HG03159 (cell line): Measurements from ENCODE around the gene KISS1.

Experiments used
- ATAC-seq: cut with Tn5 transposase; IDR thresholded peaks from one replicate; pipeline ENCODE4 v1.9.1; 2021; ENCODE audit warnings: mild to moderate bottlenecking, moderate library complexity; ENCODE audit not compliant: unreplicated experiment

Gene KISS1

DNA sequence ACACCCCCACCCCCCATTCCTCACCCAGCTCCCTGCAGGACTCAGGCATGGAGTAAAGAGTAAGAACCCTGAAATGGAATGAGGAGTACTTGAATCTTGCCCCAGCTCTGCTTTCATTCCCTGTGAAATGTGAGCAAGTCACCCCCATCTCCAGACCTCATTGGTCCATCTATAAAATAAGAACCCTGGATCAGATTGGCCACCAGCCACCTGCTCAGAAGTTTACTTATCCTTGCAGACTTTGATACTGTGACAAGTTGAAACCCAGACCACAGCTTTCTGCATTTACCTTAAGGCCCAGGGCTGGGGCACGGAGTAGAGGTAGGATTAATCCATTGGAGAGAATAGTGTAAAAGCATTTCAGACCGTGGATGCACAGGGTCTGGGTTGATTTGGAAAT lies 2.2 kb downstream of the KISS1 start:
- no peak for ATAC-seq

DNA sequence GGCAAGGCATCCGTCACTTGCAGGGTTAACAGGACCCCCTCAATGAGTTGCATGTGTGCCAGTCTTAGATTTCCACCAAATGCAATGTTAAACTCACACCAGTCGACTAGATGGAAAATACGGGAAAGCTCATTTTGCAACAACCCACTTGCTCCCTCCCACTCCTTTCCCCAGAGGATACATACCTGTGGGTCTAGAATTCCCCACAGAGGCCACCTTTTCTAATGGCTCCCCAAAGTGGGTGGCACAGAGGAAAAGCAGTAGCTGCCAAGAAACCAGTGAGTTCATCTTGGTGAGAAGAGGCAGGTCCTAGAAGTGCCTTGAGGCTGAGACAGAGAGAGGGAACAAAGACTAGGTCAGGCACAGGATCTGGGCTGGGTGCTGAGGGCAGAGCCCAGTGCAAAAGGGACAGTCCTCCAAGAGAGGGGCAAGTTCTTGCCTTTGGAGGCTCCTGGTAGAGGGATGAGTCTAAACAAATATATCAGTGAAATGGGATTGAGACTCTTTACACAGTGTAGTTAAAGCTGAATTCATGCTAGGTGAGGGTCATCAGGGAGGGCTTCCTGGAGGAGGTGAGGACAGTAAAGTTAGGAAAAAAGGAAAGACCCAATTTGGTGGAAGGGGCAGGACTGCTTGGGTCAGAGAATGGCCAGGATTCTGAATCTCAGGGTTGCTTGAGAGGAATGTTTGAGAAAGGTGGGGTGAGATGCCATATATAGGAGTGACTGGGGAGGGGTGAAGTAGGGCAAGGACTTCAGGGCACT lies 3.5 kb downstream of the KISS1 start:
- no peak for ATAC-seq

DNA sequence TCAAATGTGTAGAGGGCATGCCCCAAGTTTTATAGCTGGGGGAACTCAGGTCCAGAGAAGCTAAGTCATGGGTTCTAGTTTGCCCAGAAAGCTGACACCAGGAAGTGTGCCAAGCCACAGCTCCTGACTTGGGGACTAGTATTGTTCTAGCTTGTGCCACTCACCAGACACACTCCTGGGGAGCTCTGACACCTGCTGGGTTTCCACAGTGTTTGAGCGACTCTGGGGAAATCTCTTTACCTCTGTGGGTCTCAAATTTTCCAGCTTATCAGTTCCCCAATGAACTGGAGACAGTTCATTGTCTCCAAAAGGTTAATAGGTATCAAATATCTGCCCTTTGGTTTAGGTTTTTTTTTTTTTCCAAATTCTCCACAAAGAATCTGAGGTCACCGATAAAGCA lies 4.2 kb downstream of the KISS1 start:
- ATAC-seq: no peak

DNA sequence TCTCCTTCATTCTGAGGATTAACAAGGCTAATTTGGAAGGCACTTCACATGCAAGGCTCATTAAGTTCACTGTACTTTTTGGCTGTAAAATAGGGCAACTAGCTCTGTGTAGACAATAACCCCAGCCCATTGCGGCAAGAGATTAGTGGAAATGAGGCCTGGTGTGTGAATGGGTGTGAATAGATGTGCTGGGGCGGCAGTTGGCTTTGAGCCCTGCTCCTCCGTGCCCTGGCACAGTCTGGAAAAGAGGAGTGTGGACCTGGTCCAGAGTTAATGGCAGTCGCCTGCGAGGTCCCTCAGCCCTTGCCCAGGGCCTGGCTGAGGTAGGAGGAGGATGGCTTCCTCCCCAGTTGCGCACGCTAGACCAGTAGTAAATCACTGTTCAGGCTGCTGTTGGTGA lies 4.8 kb downstream of the KISS1 start:
- no peak for ATAC-seq

DNA sequence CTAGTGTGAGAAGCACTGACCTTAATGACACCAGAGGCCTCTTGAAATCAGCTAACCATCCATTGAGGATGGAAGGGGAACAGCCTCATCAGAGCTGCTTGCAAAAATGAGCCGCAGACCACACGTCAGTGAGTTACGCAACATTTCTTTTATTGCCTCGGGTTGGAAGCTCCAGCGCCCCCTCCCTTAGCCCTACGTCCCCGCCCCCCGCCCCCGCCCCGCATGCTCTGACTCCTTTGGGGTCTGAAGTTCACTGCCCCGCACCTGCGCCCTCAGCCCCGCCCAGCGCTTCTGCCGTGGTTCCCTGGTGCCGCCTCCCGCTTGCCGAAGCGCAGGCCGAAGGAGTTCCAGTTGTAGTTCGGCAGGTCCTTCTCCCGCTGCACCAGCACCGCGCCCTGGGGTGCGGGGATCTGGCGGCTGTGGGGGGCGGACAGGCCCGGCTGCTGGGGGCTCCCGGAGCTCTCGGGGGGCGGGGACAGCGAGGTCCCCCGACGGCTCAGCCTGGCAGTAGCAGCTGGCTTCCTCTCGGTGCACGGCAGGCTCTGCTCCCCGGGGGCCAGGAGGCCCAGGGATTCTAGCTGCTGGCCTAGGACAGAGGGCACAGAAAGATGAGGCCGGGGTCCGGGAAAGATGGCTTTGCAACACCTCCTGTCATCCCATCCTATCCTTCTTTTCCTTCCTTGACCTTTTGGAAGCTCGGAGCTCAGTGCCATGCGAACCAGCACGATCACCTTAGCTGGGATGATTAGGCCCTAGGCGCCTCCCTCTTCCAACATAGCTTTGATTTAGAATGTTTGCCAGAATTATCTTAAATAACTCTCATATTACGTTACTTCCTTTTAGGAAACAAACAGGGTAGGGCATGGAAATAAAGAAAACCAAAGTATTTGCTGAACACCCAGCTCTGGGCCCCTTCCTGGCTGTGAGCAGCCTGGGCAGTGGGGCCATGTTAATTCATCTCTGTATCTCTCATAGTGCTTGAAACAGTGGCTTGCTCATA lies 5.8 kb downstream of the KISS1 start:
- ATAC-seq: no peak

DNA sequence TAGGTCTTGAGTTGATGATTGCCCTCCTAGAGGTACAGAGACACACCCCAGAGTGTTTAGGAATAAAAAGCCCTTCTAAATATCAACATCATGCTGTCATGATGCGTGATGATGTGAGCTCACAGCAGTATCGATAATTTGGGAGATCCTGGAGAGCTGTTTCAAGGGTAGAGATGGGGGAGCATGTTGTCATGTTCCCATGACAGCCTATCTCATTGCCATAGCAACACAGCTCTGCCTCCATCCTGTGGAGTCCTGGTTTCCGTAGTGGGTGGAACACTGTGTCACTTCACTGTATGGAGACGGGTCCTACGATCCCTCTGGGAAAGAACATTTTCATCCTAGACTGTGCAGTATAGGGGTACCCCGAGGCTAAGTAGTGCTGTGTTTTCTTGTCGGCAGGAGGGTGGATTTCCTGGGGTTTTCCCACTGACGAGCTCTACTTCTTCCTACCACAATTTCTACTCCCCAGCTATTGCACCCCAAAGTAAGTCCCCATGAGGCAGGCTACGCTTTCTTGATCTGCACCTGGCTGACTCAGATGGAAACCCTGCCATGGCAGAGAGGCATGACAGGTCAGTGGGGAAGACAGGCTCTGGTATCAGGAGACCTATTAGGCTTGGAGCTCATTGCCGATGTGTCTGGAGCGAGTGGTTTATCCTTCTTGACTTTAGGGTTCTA lies 7.2 kb downstream of the KISS1 start:
- no peak for ATAC-seq

DNA sequence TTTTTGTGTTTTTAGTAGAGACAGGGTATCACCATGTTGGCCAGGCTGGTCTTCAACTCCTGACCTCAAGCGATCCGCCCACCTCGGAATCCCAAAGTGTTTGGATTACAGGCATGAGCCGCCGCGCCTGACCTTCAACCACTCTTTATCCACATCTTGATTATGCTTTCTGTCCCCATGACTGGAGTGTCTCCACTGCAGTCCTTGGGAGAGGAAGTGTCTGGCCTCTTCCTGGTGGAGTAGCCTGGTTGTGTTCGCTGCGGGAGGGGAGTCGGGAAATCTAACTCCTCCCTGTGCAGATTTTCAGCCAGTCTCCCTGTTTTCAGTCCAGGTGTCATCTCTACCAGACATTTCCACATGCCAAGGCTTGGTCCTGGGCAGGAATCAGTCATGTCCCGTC lies 9.7 kb downstream of the KISS1 start:
- ATAC-seq: no peak

DNA sequence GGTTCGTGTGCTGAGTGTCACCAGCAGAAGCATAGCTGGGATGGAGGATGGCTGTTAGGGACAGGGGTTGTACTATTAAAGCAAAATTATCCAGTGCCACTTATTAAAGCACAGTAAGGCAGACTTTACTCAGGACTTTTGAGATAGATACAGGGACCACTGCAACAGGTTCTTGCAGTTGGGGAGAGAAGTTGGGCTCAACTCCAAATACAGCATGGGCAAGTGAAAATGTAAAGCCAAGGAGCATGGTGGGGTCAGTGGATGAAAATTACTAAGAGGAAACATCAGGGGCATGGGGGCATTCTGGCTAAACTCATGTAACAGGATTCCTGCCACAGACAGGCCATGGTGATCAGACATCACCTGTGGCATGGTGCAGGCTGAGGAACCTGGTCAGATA lies 15.2 kb downstream of the KISS1 start:
- ATAC-seq: no peak

DNA sequence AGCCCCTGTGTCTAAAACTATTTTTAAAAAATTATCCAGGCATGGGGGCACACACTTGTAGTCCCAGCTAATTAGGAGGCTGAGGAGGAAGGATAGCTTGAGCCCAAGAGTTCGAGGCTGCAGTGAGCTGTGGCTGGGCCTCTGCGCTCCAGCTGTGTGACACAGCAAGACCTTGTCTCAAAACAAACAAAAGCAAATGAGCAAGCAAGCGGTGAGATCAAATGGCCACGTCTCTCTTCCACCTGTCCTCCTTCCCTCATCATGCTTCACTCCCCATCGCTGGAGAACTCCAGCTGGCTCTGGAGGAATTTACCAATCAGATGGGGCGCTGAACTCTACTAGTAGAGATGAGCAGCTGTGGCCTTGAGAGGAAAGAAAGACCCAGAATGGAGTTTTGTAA lies 16.2 kb downstream of the KISS1 start:
- ATAC-seq: no peak

DNA sequence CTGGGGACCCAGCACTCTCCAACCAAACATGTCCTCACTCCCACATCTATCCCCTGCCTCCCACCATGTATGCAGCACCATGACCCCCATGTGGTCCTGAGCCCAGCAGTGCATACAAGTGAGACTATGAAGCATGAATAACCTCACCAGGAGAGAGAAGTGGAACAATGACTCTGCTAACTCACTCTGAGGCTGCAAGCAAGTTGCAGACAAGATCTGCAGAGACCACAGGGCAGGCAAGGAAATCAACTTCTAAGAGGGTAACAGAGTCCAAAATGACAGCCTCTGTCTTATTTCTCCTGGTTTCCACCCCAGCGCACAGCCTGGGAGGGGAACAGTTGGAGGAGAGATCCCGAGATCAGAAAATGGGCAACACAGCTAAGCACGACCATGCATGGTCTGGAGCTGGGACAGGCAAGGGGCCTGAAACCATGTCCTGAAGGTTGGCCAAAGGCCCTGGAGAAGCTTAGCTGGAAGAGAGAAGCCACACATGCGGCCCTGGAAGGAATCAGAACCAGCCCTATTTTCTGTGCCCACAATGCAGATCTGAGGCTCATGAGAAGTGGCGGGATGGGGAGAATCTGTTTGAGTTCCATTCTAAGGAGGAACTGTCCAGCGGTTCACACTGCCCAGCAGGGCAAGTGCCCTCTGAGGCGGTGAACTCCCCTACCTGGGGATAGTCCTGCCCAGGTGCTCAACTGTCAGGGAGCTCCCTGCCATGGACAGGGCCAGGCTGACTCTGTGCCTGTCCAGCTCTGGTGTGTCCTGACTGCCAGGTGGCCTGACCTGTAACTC lies 17.6 kb downstream of the KISS1 start:
- no peak for ATAC-seq

DNA sequence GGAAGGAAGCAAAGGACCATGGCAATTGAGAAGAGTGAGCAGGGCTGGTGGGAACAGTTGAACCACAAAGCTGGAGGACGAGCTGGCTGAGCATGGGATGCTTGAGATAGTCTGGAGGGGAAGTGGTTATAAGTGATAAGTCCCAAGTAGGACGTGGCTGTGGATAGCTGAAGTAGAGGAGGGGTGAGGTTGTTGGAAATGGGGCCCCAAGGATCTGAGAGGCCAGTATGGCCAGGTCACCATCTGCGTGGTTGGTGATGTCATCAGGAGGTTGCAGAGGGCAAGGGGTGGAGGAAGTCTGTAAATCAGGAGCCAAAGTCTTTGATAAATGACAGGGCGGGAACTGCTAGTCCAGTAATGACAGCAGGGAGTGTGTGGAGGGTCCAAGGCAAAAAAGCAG lies 19.2 kb downstream of the KISS1 start:
- ATAC-seq: no peak

DNA sequence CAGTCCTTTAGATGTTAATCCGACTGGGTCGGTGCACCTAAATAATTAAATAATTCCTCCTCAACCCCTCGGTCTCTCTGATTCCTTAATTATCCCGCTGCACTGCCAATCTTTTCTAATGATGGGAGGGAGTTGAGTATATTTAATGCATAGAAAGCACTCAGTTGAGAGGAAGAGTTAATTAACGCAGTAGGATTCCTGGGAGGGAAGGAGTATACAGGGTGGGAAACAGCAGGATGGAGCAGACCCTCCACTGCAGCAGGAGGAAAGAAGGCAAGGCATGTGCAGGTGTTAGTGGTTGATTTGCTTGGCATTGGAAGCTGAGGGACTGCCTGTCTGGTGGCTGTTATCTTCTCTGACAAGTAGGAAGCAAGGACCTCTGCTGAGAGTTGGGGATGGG lies 20.2 kb downstream of the KISS1 start:
- no peak for ATAC-seq

DNA sequence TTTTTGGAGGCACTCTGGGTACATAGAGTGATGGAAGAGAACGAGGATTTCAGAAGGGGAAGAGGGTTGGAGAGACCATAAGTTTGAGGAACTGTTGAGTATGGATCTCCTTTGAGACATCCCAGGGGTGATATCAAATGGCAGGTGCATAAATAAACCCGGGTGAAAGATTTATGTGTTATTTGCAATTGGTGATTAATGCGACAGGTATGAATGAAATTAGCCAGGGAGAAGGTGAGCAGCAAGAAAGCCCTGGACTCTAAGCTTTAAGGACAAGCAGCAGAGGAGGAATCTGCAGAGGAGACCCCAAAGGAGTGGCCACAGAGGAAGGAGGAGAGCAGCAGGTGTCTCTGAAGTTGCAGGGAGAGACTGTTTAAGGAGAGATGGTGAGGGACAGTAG lies 21.3 kb downstream of the KISS1 start:
- ATAC-seq: no peak

DNA sequence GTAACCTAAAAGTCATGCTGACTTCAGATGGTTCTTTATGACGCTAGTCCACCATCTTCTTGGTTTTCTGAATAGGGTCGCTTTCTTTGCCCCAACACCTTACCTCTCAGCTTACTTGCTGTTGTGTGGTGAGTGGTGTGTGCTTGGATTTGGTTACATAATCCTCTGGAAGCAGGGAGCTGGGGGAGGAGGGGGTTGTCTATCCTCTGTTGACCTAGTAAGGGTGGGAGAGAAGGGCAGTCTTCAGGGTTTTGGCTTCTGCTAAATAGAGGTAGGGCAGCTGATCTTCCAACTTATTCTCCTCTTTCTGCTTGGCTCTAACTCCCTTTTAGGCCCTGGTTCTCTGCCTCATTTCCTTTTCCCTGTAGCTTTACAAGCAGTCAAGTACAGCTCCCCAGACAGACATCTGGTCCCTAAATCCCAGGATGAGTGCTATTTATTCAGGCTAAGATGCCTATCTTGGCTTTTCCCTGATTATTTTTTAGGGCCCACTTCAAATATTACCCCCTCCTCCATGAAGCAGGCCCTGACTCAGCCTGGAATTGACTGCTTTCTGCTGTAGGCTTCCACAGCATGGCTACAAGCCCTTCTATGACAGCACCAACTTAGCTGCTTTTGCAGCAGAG lies 23.8 kb downstream of the KISS1 start:
- ATAC-seq: no peak

DNA sequence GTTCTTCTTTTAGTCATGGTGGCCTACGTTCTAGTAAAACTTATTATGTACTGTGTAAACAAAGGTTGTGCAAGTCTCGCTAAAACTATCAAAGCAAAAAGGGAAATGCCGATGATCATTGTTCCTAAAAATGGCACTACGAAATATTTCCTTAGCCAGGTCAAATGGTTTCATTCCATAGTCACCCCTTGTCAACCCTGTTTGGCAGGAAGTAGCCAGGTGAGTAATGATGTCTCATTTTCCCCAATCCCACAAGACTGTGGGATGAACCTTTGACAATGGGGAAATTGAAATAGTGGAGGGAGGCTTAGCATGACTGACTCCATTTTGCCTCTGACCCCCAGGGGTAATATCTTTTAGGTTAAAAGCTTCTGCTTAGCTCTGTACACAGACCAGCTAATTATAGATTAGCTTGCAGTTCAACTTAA lies 24.5 kb downstream of the KISS1 start:
- no peak for ATAC-seq

DNA sequence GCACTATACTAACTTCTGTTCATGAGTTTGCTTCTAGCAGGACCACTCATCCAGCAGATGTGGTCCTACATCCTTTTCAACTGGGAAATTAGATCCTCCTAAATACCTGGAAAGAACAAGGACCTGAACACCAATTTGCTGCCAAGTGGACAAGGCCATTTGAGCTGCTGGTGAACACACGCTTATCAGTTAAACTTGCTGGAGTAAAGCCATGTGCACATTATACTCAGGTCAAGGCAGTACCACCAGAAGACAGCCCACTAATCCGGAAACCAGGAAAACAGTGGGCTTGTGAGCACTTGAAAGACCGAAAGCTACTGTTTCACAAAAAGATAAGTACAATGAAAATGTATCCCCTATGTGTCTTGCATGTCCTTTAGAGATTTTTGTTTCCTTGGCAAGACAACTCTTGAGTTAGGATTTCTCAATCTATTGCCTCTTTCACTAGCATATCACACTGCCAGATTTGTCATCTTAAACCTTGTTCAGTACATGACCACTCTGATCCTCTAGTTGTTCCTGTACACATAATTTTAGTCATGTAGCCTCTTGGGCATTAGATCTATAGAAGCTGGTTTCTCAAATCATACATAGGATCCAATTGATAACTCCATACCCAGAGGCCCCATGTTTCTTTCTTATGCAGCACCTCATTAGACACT lies 25.7 kb downstream of the KISS1 start:
- no peak for ATAC-seq

DNA sequence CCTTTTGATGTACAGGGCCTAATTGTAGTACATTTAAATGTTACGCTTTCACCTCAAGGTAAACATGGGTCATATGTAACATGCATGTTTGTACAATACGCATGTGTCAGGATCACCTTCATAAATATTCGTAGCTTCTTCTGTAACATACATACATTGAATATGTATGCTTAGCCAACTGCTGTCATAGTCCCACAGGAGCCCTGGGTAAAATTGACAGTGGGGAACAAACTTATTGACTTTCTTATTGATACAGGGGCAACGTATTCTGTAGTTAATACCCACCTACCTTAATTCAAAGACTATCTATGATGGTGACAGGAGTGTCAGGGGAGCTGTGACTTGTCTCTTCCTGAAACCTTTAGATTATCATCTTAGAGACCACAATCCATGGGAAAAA lies 26.4 kb downstream of the KISS1 start:
- ATAC-seq: no peak

DNA sequence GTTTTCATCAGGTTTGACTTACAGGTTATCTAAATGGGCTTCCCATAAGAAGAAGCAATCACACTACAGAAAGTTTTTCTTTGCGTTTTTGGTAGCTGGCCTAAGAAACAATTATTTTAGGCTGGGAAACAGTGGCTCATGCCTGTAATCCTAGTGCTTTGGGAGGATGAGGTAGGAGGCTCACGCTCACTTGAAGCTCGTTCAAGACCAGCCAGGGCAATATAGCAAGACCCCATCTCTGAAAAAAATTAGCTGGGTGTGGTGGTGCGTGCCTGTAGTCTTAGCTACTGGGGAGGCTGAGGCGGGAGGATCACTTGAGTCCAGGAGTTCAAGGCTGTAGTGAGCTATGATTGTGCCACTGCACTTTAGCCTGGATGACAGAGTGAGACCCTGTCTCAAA lies 28.6 kb downstream of the KISS1 start:
- ATAC-seq: no peak

DNA sequence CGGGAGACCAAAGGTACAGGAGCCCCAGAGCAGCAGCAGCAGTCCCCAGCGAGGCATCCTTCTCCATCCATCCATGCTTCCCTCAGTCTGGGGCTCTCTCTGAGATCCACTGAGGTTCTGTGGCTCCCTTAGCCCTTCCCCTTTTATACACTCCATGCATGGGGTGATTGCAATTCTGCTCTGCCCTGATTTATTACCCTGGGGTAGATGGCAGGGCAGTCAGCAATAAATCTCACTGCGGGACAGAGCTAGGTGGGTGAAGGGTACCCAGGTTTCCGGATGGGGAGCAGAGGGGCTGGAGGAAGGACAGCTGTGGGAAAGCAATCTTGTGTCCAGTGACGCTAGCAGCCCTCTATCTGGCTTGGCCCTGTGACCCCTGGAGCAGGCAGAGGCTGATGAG lies 30.1 kb downstream of the KISS1 start, which contains the start of gene REN:
REN (minus strand) TSS at position 119 of the 400 bp plus-strand sequence; CDS start at position 75, 44 bp downstream.
- no peak for ATAC-seq
